ENCODE results near the gene RMDN2. TPM values are rescaled to one million over a fixed set of nuclear protein-coding genes. Genes with fewer than 3 reads are reported as not detected.
"Not testable (repeated sequence)": the region's sequence is repeated elsewhere in the genome, so short reads cannot be mapped to it uniquely, and the experiment has no call there.

Gene RMDN2
- total RNA-seq, 2 donors from 2014 or later = 28.1 to 32.2 TPM

GRCh38 chr2:37976411-37976810, 51.3 kb downstream of the RMDN2 start:
- DNase-seq (no peak), ATAC-seq (no peak)
- intact Hi-C loops (cut with DNase I, micrococcal nuclease) = no loop called here

- peak; percentile 42 for ATAC-seq
- intact Hi-C loops (cut with DNase I, micrococcal nuclease) = loop anchor here in 1 of 2 donors (5.0 to 10.0 kb wide), 2 partner anchors 143 to 295 kb away; no protein-coding TSS in a partner anchor
- peak; percentile 34 to 77 for DNase-seq
These were observed 57.1 kb downstream of the RMDN2 start for GRCh38 chr2:37982147-37982582.

- ATAC-seq = no peak
- intact Hi-C loops (cut with DNase I, micrococcal nuclease) = loop anchor here in 1 of 2 donors (5.0 to 10.0 kb wide), 2 partner anchors 142 to 294 kb away; no protein-coding TSS in a partner anchor
- DNase-seq = no peak
These were observed 57.8 kb downstream of the RMDN2 start for GRCh38 chr2:37982847-37983246.

- intact Hi-C loops (cut with DNase I, micrococcal nuclease) = loop anchor here in 1 of 2 donors (5.0 to 10.0 kb wide), 2 partner anchors 141 to 294 kb away; no protein-coding TSS in a partner anchor
- ATAC-seq (no peak), DNase-seq (no peak)
These were observed 58.6 kb downstream of the RMDN2 start for GRCh38 chr2:37983719-37984118.

- intact Hi-C loops (cut with DNase I, micrococcal nuclease) = loop anchor here in 1 of 2 donors (5.0 to 10.0 kb wide), 2 partner anchors 141 to 293 kb away; no protein-coding TSS in a partner anchor
- DNase-seq = no peak
- ATAC-seq = no peak
These were observed 59.1 kb downstream of the RMDN2 start for GRCh38 chr2:37984176-37984575.

GRCh38 chr2:37984589-37984988, 59.5 kb downstream of the RMDN2 start:
- intact Hi-C loops (cut with DNase I, micrococcal nuclease) = loop anchor here in 1 of 2 donors (5.0 to 10.0 kb wide), 2 partner anchors 140 to 293 kb away; no protein-coding TSS in a partner anchor
- ATAC-seq (no peak), DNase-seq (no peak)

GRCh38 chr2:37985333-37985732, 60.2 kb downstream of the RMDN2 start:
- no peak for DNase-seq
- intact Hi-C loops (cut with DNase I, micrococcal nuclease) = loop anchor here in 1 of 2 donors (10.0 kb wide), 1 partner anchor 139 kb away; no protein-coding TSS in a partner anchor

GRCh38 chr2:37987098-37987775, 62.1 kb downstream of the RMDN2 start:
- ATAC-seq = no peak
- intact Hi-C loops (cut with DNase I, micrococcal nuclease) = loop anchor here in 1 of 2 donors (10.0 kb wide), 1 partner anchor 138 kb away; no protein-coding TSS in a partner anchor
- DNase-seq = no peak

More at GRCh38 chr2:37985333-37985732, 60.2 kb downstream of the RMDN2 start:
- ATAC-seq = no peak

GRCh38 chr2:37992601-37993000, 67.5 kb downstream of the RMDN2 start:
- no peak for DNase-seq
- no peak for ATAC-seq
- intact Hi-C loops (cut with DNase I, micrococcal nuclease) = no loop called here

GRCh38 chr2:37993143-37993542, 68.1 kb downstream of the RMDN2 start:
- ATAC-seq (no peak), DNase-seq (no peak)
- intact Hi-C loops (cut with DNase I, micrococcal nuclease) = no loop called here

- intact Hi-C loops (cut with DNase I, micrococcal nuclease) = no loop called here
- ATAC-seq = peak; percentile 29
- DNase-seq = no peak
These were observed 72.5 kb downstream of the RMDN2 start for GRCh38 chr2:37997629-37998028.

GRCh38 chr2:38000485-38001222, 75.6 kb downstream of the RMDN2 start:
- ATAC-seq = peak; percentile 82
- no peak for DNase-seq
- intact Hi-C loops (cut with DNase I, micrococcal nuclease) = no loop called here

- ATAC-seq; DNase-seq; intact Hi-C loops (cut with DNase I, micrococcal nuclease): not testable (repeated sequence)
These were observed 85.1 kb downstream of the RMDN2 start for GRCh38 chr2:38010187-38010586.

- DNase-seq = no peak
- ATAC-seq = no peak
- intact Hi-C loops (cut with DNase I, micrococcal nuclease) = no loop called here
These were observed 85.9 kb downstream of the RMDN2 start for GRCh38 chr2:38010995-38011394.

- no peak for DNase-seq
- ATAC-seq = no peak
- intact Hi-C loops (cut with DNase I, micrococcal nuclease) = no loop called here
These were observed 88.2 kb downstream of the RMDN2 start for GRCh38 chr2:38013158-38013752.

- ATAC-seq (peak; percentile 41), DNase-seq (no peak)
- intact Hi-C loops (cut with DNase I, micrococcal nuclease) = no loop called here
These were observed 91.1 kb downstream of the RMDN2 start for GRCh38 chr2:38016219-38016618.

GRCh38 chr2:38017836-38018235, 92.7 kb downstream of the RMDN2 start:
- intact Hi-C loops (cut with DNase I, micrococcal nuclease) = no loop called here
- no peak for ATAC-seq
- no peak for DNase-seq

GRCh38 chr2:38020359-38021069, 95.4 kb downstream of the RMDN2 start:
- DNase-seq; intact Hi-C loops (cut with DNase I, micrococcal nuclease); ATAC-seq: not testable (repeated sequence)

GRCh38 chr2:38021589-38021988, 96.5 kb downstream of the RMDN2 start:
- no peak for ATAC-seq
- intact Hi-C loops (cut with DNase I, micrococcal nuclease) = no loop called here
- no peak for DNase-seq
